K562 (cell line): ENCODE measurements around the gene GSK3B. TPM values are rescaled to one million over a fixed set of nuclear protein-coding genes. Genes with fewer than 3 reads are reported as not detected.

Experiments used
- ATAC-seq: fragments of 200-7000 bp; cut with Tn5 transposase; 3 replicates; pipeline ENCODE4 v1.9.1; 2020; ENCODE audit warnings: moderate library complexity
- BruUV-seq: library from RNA; stranded (reverse); fragments of 400-500 nt; replicated peaks from 2 replicates; lab custom pipeline; 2021; lab: Mats Ljungman, UMichigan
- CTCF ChIA-PET: fragments of 300-600 bp; formaldehyde crosslinking; extraction: SDS; loops from one replicate; lab custom pipeline; 2021; ENCODE audit warnings: low intra/inter-chr PET ratio; lab: Yijun Ruan, JAX
- POLR2A ChIA-PET: fragments of 300-600, 350-650 bp; sonication (Branson Sonifier 250); formaldehyde crosslinking; extraction: SDS; loops from one replicate; lab custom pipeline; 2021; ENCODE audit warnings: antibody characterized with exemption, inconsistent platforms; lab: Yijun Ruan, JAX
- DNase-seq, 4 experiments: peaks; one replicate each; pipeline versions ENCODE4 v3.0.0 to v3.0.0-alpha.2; 2011 to 2018; ENCODE audit warnings: low spot score in 3 of 4, mixed read lengths in 3 of 4; ENCODE audit errors: extremely low read depth in 1 of 4
- FAIRE-seq: peaks from 2 replicates; lab custom pipeline; 2011; peaks lifted over from hg19 to GRCh38; lab: Jason Lieb, UNC
- H2AFZ ChIP-seq: 2 replicates; pipeline ENCODE4 v1.6.0; 2011; ENCODE audit warnings: low read depth, low read length, control low read depth, inconsistent platforms
- H3K27ac ChIP-seq: fragments of 200-600 bp; 3 replicates; pipeline ENCODE4 v1.8.0; 2011; ENCODE audit warnings: low read depth, mild to moderate bottlenecking, control low read depth, inconsistent platforms, low read length, moderate library complexity, mixed read lengths; ENCODE audit errors: extremely low read depth
- H3K27me3 ChIP-seq, 2 experiments: fragments of 300-600 bp in 1 of 2; 2 replicates in 1 of 2; 3 replicates in 1 of 2; pipeline versions ENCODE4 v1.6.0 to v1.8.0; 2011; ENCODE audit warnings: inconsistent platforms in 2 of 2, low read length in 2 of 2, mild to moderate bottlenecking in 1 of 2, mixed read lengths in 1 of 2, moderate library complexity in 1 of 2; ENCODE audit not compliant: control insufficient read depth in 2 of 2, insufficient read depth in 2 of 2
- H3K36me3 ChIP-seq: fragments of 300-600 bp; 3 replicates; pipeline ENCODE4 v1.8.0; 2011; ENCODE audit warnings: mild to moderate bottlenecking, low read length, inconsistent platforms; ENCODE audit not compliant: control insufficient read depth, insufficient read depth
- H3K4me1 ChIP-seq, 2 experiments: fragments of 200-600 bp in 1 of 2; replicated peaks in 1 of 2; 2 replicates in 1 of 2; 3 replicates in 1 of 2; pipeline versions ENCODE4 v1.5.1 to v1.8.0; 2011; ENCODE audit warnings: inconsistent platforms in 2 of 2, low read length in 2 of 2, mild to moderate bottlenecking in 1 of 2, mixed read lengths in 1 of 2, moderate library complexity in 1 of 2; ENCODE audit not compliant: control insufficient read depth in 2 of 2, insufficient read depth in 2 of 2
- H3K4me2 ChIP-seq: 2 replicates; pipeline ENCODE4 v1.6.1; 2011; ENCODE audit warnings: low read length, control low read depth, inconsistent platforms, mixed read lengths; ENCODE audit not compliant: insufficient read depth
- H3K4me3 ChIP-seq: fragments of 200-600 bp; sonication (generic), shearing (Covaris generic); 2 replicates; pipeline ENCODE4 v1.5.1; 2016; ENCODE audit warnings: control low read depth, inconsistent platforms
- H3K79me2 ChIP-seq: fragments of 200-600 bp; 3 replicates; pipeline ENCODE4 v1.8.0; 2011; ENCODE audit warnings: low read length, inconsistent platforms; ENCODE audit not compliant: control insufficient read depth, insufficient read depth
- H3K9ac ChIP-seq, 2 experiments: 2 replicates each; pipeline versions ENCODE4 v1.6.0 to v1.6.1; 2011; ENCODE audit warnings: low read depth in 2 of 2, low read length in 2 of 2, control low read depth in 1 of 2, inconsistent platforms in 1 of 2, mild to moderate bottlenecking in 1 of 2, mixed read lengths in 1 of 2; ENCODE audit not compliant: insufficient read depth in 1 of 2
- H3K9me1 ChIP-seq: one replicate; pipeline ENCODE4 v1.6.0; 2011; ENCODE audit warnings: inconsistent platforms, mild to moderate bottlenecking, low read length, moderate library complexity; ENCODE audit not compliant: control insufficient read depth, insufficient read depth
- H3K9me3 ChIP-seq: replicated peaks from 2 replicates; pipeline ENCODE4 v1.5.1; 2011; ENCODE audit warnings: low read depth, low read length, inconsistent platforms; ENCODE audit not compliant: control insufficient read depth, insufficient read depth
- H4K20me1 ChIP-seq: replicated peaks from 2 replicates; pipeline ENCODE4 v1.6.1; 2011; ENCODE audit warnings: low read length, inconsistent platforms, mixed read lengths; ENCODE audit not compliant: control insufficient read depth, insufficient read depth
- HMG20A ChIP-seq: fragments of 450-650 bp; formaldehyde crosslinking; conservative IDR thresholded peaks from 2 replicates; pipeline ENCODE4 v1.4.0; 2020; ENCODE audit warnings: mild to moderate bottlenecking, mixed read lengths
- MYC ChIP-seq, 2 experiments: fragments of 250-450 bp in 1 of 2; sonication (Bioruptor Pico) in 1 of 2; IDR thresholded peaks; 2 replicates each; pipeline versions ENCODE4 v1.5.1 to v1.6.1; 2012 to 2021; ENCODE audit warnings: low read depth in 2 of 2, borderline replicate concordance in 1 of 2, improper control_type of control experiment in 1 of 2, low read length in 1 of 2, mild to moderate bottlenecking in 1 of 2, moderate library complexity in 1 of 2
- NELFE ChIP-seq: IDR thresholded peaks from 2 replicates; pipeline ENCODE4 v1.6.1; 2011; ENCODE audit warnings: mild to moderate bottlenecking; ENCODE audit not compliant: insufficient read depth, insufficient read length
- PRMT5 ChIP-seq: sonication (generic); formaldehyde crosslinking; IDR thresholded peaks from 2 replicates; pipeline ENCODE4 v1.5.0; 2020; ENCODE audit warnings: missing genetic modification reagents
- TEAD4 ChIP-seq, 2 experiments: sonication (generic) in 1 of 2; formaldehyde crosslinking in 1 of 2; IDR thresholded peaks; 2 replicates each; pipeline versions ENCODE4 v1.6.1 to v1.8.0; 2012 to 2022; ENCODE audit warnings: borderline replicate concordance in 1 of 2, inconsistent platforms in 1 of 2, low read length in 1 of 2, mild to moderate bottlenecking in 1 of 2, missing genetic modification reagents in 1 of 2
- ZNF707 ChIP-seq: fragments of 250-450 bp; sonication (Bioruptor Pico); conservative IDR thresholded peaks from 2 replicates; pipeline ENCODE4 v1.8.0; 2022; ENCODE audit warnings: inconsistent platforms, mild to moderate bottlenecking, moderate library complexity
- ZNF76 ChIP-seq: fragments of 250-450 bp; sonication (Bioruptor Pico); IDR thresholded peaks from 2 replicates; pipeline ENCODE4 v1.4.0; 2020; ENCODE audit warnings: mild to moderate bottlenecking, moderate library complexity, borderline replicate concordance
- ZZZ3 ChIP-seq: fragments of 450-650 bp; IDR thresholded peaks from 2 replicates; pipeline ENCODE4 v1.6.1; 2016; ENCODE audit warnings: antibody characterized with exemption, mild to moderate bottlenecking, moderate library complexity
- WGBS: fragments of 100-300 bp; shearing (Covaris generic); methylation state at CpG from one replicate; pipeline ENCODE4 v1.1.6; 2016; ENCODE audit warnings: low coverage, mixed read lengths; ENCODE audit not compliant: insufficient coverage; ENCODE audit errors: missing lambda C conversion rate; 5-methylcytosine and 5-hydroxymethylcytosine counted together
- in situ Hi-C: fragments of 300-500 bp; cut with MboI; formaldehyde crosslinking; loops from 4 replicates; pipeline ENCODE4 v1.15.0; 2018; ENCODE audit warnings: inconsistent platforms, mixed read lengths
- intact Hi-C: fragments of 100-400 bp; cut with micrococcal nuclease; formaldehyde crosslinking; loops from 2 replicates; pipeline ENCODE4 v1.14.2; 2022
- polyA plus RNA-seq, 8 experiments: library from polyadenylated mRNA; depleted of rRNA in 4 of 8; stranded (reverse) in 5 of 8; unstranded in 3 of 8; fragments of >200 nt; fragmentation: Nextera tagmentation in 2 of 8; fragmentation: Illumina TruSeq in 1 of 8; extraction: Ambion mirVana in 2 of 8; extraction: Trizol in 1 of 8; gene quantifications; 2 replicates each; pipeline versions ENCODE4 v1.2.1 to v1.2.3, GENCODE V29; 2011 to 2014; ENCODE audit warnings: inconsistent platforms in 1 of 8, missing spikeins in 1 of 8
- total RNA-seq, 7 experiments: library from RNA; depleted of rRNA in 6 of 7; stranded (reverse); fragments of >200 nt in 6 of 7; fragmentation: Illumina TruSeq in 2 of 7; extraction: Trizol in 2 of 7; gene quantifications; 2 replicates each; pipeline versions ENCODE4 v1.2.1 to v1.2.3, GENCODE V29; 2011 to 2021; ENCODE audit warnings: low replicate concordance in 1 of 7
- TF ChIP-seq, protein P1 (sequence below): fragments of 450-650 bp; formaldehyde crosslinking; IDR thresholded peaks from 2 replicates; pipeline ENCODE4 v1.4.0; 2020; ENCODE audit warnings: mild to moderate bottlenecking, moderate library complexity
- TF ChIP-seq, protein P2 (sequence below): fragments of 450-650 bp; formaldehyde crosslinking; IDR thresholded peaks from 2 replicates; pipeline ENCODE4 v1.4.0; 2020; ENCODE audit warnings: mild to moderate bottlenecking, moderate library complexity

Gene GSK3B
- total and polyA plus RNA-seq, 9 of the 15 experiments (the other 6 are each of a cell fraction or from before 2014, with no cell fraction given): 4.7 to 25.0 (median 18.7) TPM

DNA sequence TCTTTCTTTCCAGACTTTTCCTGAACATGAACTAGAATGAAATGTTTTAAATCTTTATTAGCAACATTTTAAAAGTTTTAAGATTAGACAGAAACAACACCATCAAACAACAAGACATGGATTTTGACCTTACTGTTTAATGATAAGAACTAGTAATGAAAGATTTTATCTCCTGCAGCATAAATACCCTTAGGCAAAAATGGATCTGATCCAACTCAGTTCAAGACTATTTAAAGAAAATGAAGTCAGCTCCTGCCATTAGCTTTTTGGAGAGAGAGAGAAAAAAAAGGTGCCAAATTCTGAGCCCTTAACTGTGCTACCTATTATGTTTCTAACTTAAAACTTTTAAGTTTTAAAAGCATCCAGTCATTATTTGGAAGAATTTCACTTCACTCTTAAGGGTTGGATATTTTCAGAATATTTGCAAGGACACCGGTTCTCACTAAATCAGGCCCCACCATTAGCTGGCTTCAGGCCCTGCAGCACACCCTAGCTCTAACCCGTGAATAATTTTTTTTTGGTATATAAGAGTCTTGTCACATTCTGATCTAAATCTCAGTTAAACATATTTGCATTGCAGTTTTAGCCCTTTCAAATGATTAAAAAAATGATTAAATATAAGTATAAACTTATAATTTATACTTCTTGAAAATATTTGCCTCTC lies 252.3 kb downstream of the GSK3B start:
- WGBS: 96% methylated on average over 2 of the region's 2 CpGs
- Histone ChIP-seq H3K9ac (no peak overlapping the region), H3K4me3 (no peak overlapping the region)
- no peak for TF ChIP-seq TEAD4 (IDR thresholded peaks at IDR 0.05; ENCODE audit: low read length)
- no peak for TF ChIP-seq TEAD4 (CRISPR knock-in tag; IDR thresholded peaks at IDR 0.05; ENCODE audit: borderline replicate concordance)
- no peak for TF ChIP-seq ZNF76
- no peak for TF ChIP-seq MYC (IDR thresholded peaks at IDR 0.05; ENCODE audit: low read depth, low read length)
- TF ChIP-seq MYC (CRISPR knock-in tag; IDR thresholded peaks at IDR 0.05; ENCODE audit: borderline replicate concordance, low read depth): no peak
- TF ChIP-seq, protein P1, sequence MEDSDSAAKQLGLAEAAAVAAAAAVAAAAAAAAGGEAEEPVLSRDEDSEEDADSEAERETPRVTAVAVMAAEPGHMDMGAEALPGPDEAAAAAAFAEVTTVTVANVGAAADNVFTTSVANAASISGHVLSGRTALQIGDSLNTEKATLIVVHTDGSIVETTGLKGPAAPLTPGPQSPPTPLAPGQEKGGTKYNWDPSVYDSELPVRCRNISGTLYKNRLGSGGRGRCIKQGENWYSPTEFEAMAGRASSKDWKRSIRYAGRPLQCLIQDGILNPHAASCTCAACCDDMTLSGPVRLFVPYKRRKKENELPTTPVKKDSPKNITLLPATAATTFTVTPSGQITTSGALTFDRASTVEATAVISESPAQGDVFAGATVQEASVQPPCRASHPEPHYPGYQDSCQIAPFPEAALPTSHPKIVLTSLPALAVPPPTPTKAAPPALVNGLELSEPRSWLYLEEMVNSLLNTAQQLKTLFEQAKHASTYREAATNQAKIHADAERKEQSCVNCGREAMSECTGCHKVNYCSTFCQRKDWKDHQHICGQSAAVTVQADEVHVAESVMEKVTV (CRISPR knock-in tag): no peak
- TF ChIP-seq ZNF707 (CRISPR knock-in tag): no peak
- no peak for TF ChIP-seq HMG20A (CRISPR knock-in tag)
- TF ChIP-seq NELFE: no peak
- TF ChIP-seq ZZZ3: no peak
- TF ChIP-seq, protein P2, sequence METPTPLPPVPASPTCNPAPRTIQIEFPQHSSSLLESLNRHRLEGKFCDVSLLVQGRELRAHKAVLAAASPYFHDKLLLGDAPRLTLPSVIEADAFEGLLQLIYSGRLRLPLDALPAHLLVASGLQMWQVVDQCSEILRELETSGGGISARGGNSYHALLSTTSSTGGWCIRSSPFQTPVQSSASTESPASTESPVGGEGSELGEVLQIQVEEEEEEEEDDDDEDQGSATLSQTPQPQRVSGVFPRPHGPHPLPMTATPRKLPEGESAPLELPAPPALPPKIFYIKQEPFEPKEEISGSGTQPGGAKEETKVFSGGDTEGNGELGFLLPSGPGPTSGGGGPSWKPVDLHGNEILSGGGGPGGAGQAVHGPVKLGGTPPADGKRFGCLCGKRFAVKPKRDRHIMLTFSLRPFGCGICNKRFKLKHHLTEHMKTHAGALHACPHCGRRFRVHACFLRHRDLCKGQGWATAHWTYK (CRISPR knock-in tag): no peak
- TF ChIP-seq PRMT5 (CRISPR knock-in tag): no peak
- TF ChIP-seq, all 486 proteins: peak for 0
- no peaks in the 10 kb centered on the region for H3K9me1 ChIP-seq
- H3K9me3 ChIP-seq: no peaks in the 10 kb centered on the region
- H2AFZ ChIP-seq: no peak overlapping the region
- no peaks in the 10 kb centered on the region for H3K79me2 ChIP-seq
- intact Hi-C loops (no loop called here), in situ Hi-C loops (no loop called here)
- no peak overlapping the region for H3K27ac ChIP-seq
- FAIRE-seq (no peak), DNase-seq (no peak), ATAC-seq (no peak)
- H3K36me3 ChIP-seq: peaks cover 3% of the 10 kb centered on the region; the same call in 2 of the 3 replicates
- no peaks in the 10 kb centered on the region for H3K4me1 ChIP-seq
- no peak overlapping the region for H3K4me2 ChIP-seq
- H3K27me3 ChIP-seq: no peaks in the 10 kb centered on the region
- H4K20me1 ChIP-seq: no peaks in the 10 kb centered on the region
- no TSS peak for BruUV-seq
- ChIA-PET CTCF (no interaction called here), POLR2A (no interaction called here)
